ENCODE results near the gene CELF4. TPM values are rescaled to one million over a fixed set of nuclear protein-coding genes. Genes with fewer than 3 reads are reported as not detected.

The CELF4 gene
- total and polyA plus RNA-seq, 2 of the 4 experiments (the other 2 are of a cell fraction): not detected

DNA sequence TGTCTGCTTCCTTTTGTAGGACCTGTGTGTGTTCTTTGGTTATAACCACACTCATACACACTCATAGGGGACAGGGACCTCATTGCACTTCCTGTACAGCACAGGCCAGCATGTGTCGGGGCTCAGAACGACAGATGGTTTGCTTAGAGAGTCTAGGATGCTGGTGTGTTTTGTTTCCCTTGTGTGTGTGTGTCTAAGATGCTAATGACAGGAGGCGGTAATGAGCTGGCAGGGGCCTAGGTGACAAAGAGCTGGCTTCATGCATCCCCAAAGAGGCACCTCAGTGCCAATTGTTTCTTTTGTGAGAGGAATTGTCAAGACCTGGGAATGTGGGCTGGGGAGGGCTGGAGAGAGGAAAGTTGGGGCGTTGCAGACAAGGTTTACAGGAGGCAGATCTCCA, 66.6 kb downstream of the CELF4 start:
- no peak overlapping the region for H4K91ac ChIP-seq (ENCODE audit: insufficient read depth, low read depth, low read length)
- peaks cover 6% of the 10 kb centered on the region; the same call in 1 of the 2 replicates for H3K27me3 ChIP-seq (ENCODE audit: control insufficient read depth, insufficient read depth, low read length)
- no peak overlapping the region for H2BK15ac ChIP-seq (ENCODE audit: low read depth, low read length)
- H3K56ac ChIP-seq (ENCODE audit: extremely low read depth, insufficient read depth, low read length): no peak overlapping the region
- in situ Hi-C loops (cut with MboI; ENCODE audit: low sequenced_read_pairs) (loop anchor here (25.0 kb wide), 1 partner anchor 562 kb away; no protein-coding TSS in a partner anchor), intact Hi-C loops (cut with micrococcal nuclease) (no loop called here), dilution Hi-C loops (cut with HindIII; ENCODE audit: low sequenced_read_pairs, unreplicated experiment) (no loop called here)
- no peak overlapping the region for H3K4me3 ChIP-seq (ENCODE audit: insufficient read depth, low read depth, low read length)
- H4K5ac ChIP-seq (ENCODE audit: low read depth, low read length): no peak overlapping the region
- H2BK120ac ChIP-seq (ENCODE audit: low read depth, low read length): no peak overlapping the region
- H2AK9ac ChIP-seq (replicated peaks; ENCODE audit: low read depth, low read length, poor library complexity): no peak overlapping the region
- H2AK5ac ChIP-seq (ENCODE audit: low read depth, low read length): no peak overlapping the region
- ChIA-PET CTCF (no interaction called here), POLR2A (ENCODE audit: unreplicated experiment) (no interaction called here)
- BruUV-seq (replicated peaks): no TSS peak
- H3K4ac ChIP-seq (ENCODE audit: low read depth, low read length): no peak overlapping the region
- no peak overlapping the region for H2AFZ ChIP-seq (replicated peaks; ENCODE audit: low read length, poor library complexity)
- H3K9me3 ChIP-seq (ENCODE audit: control insufficient read depth, insufficient read depth, low read length): no peaks in the 10 kb centered on the region
- H3K36me3 ChIP-seq (ENCODE audit: control insufficient read depth, insufficient read depth, low read length): no peaks in the 10 kb centered on the region
- H3K4me2 ChIP-seq (ENCODE audit: low read depth, low read length): no peak overlapping the region
- ATAC-seq (ENCODE audit: low read depth): no peak
- DNase-seq: no peak
- H3K14ac ChIP-seq (replicated peaks; ENCODE audit: low read depth, low read length): no peak overlapping the region
- H4K8ac ChIP-seq (ENCODE audit: low read depth in 2 of 2, low read length in 2 of 2): no peak overlapping the region
- H4K20me1 ChIP-seq (ENCODE audit: insufficient read depth, low read length): no peaks in the 10 kb centered on the region
- H3K18ac ChIP-seq (ENCODE audit: low read depth, low read length): no peak overlapping the region
- H3K4me1 ChIP-seq (ENCODE audit: control insufficient read depth, insufficient read depth, low read length): no peaks in the 10 kb centered on the region
- H3K79me1 ChIP-seq (ENCODE audit: low read depth in 1 of 2, low read length in 2 of 2): no peaks in the 10 kb centered on the region
- no peaks in the 10 kb centered on the region for H3K9me1 ChIP-seq (ENCODE audit: insufficient read depth, low read length)
- TF ChIP-seq SMC3 (IDR thresholded peaks at IDR 0.05; ENCODE audit: low read depth, low read length) (no peak), CHD1 (IDR thresholded peaks at IDR 0.05; ENCODE audit: low read depth, low read length) (no peak), MXI1 (IDR thresholded peaks at IDR 0.05; ENCODE audit: borderline replicate concordance, low read depth, low read length) (no peak), MAZ (IDR thresholded peaks at IDR 0.05; ENCODE audit: borderline replicate concordance, low read depth, low read length) (no peak), NFE2L2 (IDR thresholded peaks at IDR 0.05; ENCODE audit: low read depth, low read length) (no peak), POLR2A (IDR thresholded peaks at IDR 0.05; ENCODE audit: low read depth, low read length) (no peak), BHLHE40 (IDR thresholded peaks at IDR 0.05; ENCODE audit: low read depth, low read length) (no peak), MAFK (IDR thresholded peaks at IDR 0.05; ENCODE audit: low read depth, low read length) (no peak), RFX5 (IDR thresholded peaks at IDR 0.05; ENCODE audit: low read depth, low read length) (no peak)
- TF ChIP-seq, protein P1, sequence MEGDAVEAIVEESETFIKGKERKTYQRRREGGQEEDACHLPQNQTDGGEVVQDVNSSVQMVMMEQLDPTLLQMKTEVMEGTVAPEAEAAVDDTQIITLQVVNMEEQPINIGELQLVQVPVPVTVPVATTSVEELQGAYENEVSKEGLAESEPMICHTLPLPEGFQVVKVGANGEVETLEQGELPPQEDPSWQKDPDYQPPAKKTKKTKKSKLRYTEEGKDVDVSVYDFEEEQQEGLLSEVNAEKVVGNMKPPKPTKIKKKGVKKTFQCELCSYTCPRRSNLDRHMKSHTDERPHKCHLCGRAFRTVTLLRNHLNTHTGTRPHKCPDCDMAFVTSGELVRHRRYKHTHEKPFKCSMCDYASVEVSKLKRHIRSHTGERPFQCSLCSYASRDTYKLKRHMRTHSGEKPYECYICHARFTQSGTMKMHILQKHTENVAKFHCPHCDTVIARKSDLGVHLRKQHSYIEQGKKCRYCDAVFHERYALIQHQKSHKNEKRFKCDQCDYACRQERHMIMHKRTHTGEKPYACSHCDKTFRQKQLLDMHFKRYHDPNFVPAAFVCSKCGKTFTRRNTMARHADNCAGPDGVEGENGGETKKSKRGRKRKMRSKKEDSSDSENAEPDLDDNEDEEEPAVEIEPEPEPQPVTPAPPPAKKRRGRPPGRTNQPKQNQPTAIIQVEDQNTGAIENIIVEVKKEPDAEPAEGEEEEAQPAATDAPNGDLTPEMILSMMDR (conservative IDR thresholded peaks at IDR 0.05; ENCODE audit: low read depth, low read length): no peak
- TF ChIP-seq, protein P2, sequence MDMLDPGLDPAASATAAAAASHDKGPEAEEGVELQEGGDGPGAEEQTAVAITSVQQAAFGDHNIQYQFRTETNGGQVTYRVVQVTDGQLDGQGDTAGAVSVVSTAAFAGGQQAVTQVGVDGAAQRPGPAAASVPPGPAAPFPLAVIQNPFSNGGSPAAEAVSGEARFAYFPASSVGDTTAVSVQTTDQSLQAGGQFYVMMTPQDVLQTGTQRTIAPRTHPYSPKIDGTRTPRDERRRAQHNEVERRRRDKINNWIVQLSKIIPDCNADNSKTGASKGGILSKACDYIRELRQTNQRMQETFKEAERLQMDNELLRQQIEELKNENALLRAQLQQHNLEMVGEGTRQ (IDR thresholded peaks at IDR 0.05; ENCODE audit: low read depth, low read length): no peak
- H3K27ac ChIP-seq (ENCODE audit: insufficient read depth, low read length): no peak overlapping the region
- no peak overlapping the region for H2BK5ac ChIP-seq (ENCODE audit: low read depth, low read length, poor library complexity, severe bottlenecking)
- H2BK20ac ChIP-seq (ENCODE audit: low read depth, low read length): no peak overlapping the region
- no CpG with 5 or more reads among the region's 4 CpGs for WGBS, 2 experiments (ENCODE audit: extremely low coverage in 2 of 2, insufficient read length in 1 of 2)
- no peak overlapping the region for H3K9ac ChIP-seq (ENCODE audit: low read depth, low read length)
- H3K23ac ChIP-seq (ENCODE audit: low read depth, low read length): no peak overlapping the region
